Measurements from ENCODE around the gene USP20. TPM values are rescaled to one million over a fixed set of nuclear protein-coding genes. Genes with fewer than 3 reads are reported as not detected.
A peak's percentile ranks its signal among the peaks of the same experiment; 100 is the strongest.

USP20 gene
- total RNA-seq, 1 donor, result 10.5 TPM

DNA sequence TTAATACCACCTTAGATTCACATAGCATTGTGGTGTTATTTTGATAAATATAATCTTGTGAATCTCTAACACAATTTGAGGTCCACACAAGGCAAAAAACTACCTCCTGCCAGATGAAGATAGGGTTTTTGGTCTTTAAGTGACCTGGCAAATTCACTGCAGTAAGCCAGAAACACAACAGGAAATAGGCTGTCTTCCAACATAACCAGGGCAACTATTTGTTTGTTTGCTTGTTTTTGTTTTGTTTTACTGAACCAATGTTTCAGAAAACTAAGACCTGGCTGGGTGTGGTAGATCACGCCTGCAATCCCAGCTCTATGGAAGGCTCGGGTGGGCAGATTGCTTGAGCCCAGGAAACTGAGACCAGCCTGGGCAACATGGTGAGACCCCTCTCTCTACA is 95.5 kb downstream of the USP20 start:
- Histone ChIP-seq H3K4me2 (ENCODE audit: insufficient read depth, low read length) (no peak overlapping the region), H3K4me3 (ENCODE audit: insufficient read depth, low read length) (no peak overlapping the region), H3K36me3 (ENCODE audit: insufficient read depth, low read length) (peaks cover 13% of the 10 kb centered on the region), H3K79me2 (ENCODE audit: insufficient read depth, low read length) (no peaks in the 10 kb centered on the region), H3K9me3 (ENCODE audit: low read depth, low read length) (no peaks in the 10 kb centered on the region), H3K27me3 (ENCODE audit: insufficient read depth, low read length) (no peaks in the 10 kb centered on the region), H3K4me1 (ENCODE audit: insufficient read depth, low read length) (peaks cover 17% of the 10 kb centered on the region), H3K27ac (ENCODE audit: low read depth, low read length) (no peak overlapping the region), H2AFZ (ENCODE audit: low read length) (no peak overlapping the region), H4K20me1 (ENCODE audit: insufficient read depth, low read length) (no peaks in the 10 kb centered on the region)
- DNase-seq (ENCODE audit: insufficient read length, low spot score, missing footprints), result no peak
- TF ChIP-seq, protein P1, sequence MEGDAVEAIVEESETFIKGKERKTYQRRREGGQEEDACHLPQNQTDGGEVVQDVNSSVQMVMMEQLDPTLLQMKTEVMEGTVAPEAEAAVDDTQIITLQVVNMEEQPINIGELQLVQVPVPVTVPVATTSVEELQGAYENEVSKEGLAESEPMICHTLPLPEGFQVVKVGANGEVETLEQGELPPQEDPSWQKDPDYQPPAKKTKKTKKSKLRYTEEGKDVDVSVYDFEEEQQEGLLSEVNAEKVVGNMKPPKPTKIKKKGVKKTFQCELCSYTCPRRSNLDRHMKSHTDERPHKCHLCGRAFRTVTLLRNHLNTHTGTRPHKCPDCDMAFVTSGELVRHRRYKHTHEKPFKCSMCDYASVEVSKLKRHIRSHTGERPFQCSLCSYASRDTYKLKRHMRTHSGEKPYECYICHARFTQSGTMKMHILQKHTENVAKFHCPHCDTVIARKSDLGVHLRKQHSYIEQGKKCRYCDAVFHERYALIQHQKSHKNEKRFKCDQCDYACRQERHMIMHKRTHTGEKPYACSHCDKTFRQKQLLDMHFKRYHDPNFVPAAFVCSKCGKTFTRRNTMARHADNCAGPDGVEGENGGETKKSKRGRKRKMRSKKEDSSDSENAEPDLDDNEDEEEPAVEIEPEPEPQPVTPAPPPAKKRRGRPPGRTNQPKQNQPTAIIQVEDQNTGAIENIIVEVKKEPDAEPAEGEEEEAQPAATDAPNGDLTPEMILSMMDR (IDR thresholded peaks at IDR 0.05; ENCODE audit: extremely low read depth, low read depth, low read length), result no peak

Small RNA genes lying within 50 kb of the gene (small RNA-seq; reads per million reads assigned to genes)
- 1.0 reads per million, percentile 30 among the genes with 10 or more reads in this experiment for gene MIR6855

Other genes with a start within 250 kb of the USP20 start
- gene C9orf50, start 214.4 kb upstream of the USP20 start, total RNA-seq, result under 0.01 and 0.36 TPM in 2 replicates
- 26.4 and 28.6 TPM in 2 replicates for gene NTMT1, start 209.3 kb upstream of the USP20 start, total RNA-seq
- 21.0 and 23.9 TPM in 2 replicates for gene ASB6, start 193.3 kb upstream of the USP20 start, total RNA-seq
- 27.5 and 34.8 TPM in 2 replicates for gene PRRX2, start 169.8 kb upstream of the USP20 start, total RNA-seq
- gene PTGES, start 82.4 kb upstream of the USP20 start, total RNA-seq, result 70.9 and 115 TPM in 2 replicates
- gene TOR1B, start 32.3 kb upstream of the USP20 start, total RNA-seq, result 27.5 and 31.5 TPM in 2 replicates
- gene TOR1A, start 11.3 kb upstream of the USP20 start, total RNA-seq, result 52.1 and 52.5 TPM in 2 replicates
- gene C9orf78, start 183 bp upstream of the USP20 start, total RNA-seq, result 30.8 and 41.0 TPM in 2 replicates
- gene FNBP1, start 207.7 kb downstream of the USP20 start, total RNA-seq, result 31.8 and 35.9 TPM in 2 replicates
- gene GPR107, start 218.4 kb downstream of the USP20 start, total RNA-seq, result 25.3 and 30.1 TPM in 2 replicates